HL-60/S4 (cell line): ENCODE results near the gene ZNF626.
"Not testable (repeated sequence)": the region's sequence is repeated elsewhere in the genome, so short reads cannot be mapped to it uniquely, and the experiment has no call there.

Experiments used
- in situ Hi-C: fragments of 300-500 bp; cut with MboI; formaldehyde crosslinking; loops from 2 replicates; pipeline ENCODE4 v1.14.3; 2022; ENCODE audit warnings: low sequenced_read_pairs

The ZNF626 gene

GRCh38 chr19:20661150-20661819, at the start of gene ZNF626:
Gene ZNF626 (minus strand): TSS chr19:20661571. CDS start chr19:20661446, 125 bp downstream.
- in situ Hi-C loops, result no loop called here

- in situ Hi-C loops, result no loop called here
Measured at GRCh38 chr19:20669263-20669662, 7.9 kb upstream of the ZNF626 start.

- in situ Hi-C loops, result no loop called here
Measured at GRCh38 chr19:20667281-20667680, 5.9 kb upstream of the ZNF626 start.

DNA sequence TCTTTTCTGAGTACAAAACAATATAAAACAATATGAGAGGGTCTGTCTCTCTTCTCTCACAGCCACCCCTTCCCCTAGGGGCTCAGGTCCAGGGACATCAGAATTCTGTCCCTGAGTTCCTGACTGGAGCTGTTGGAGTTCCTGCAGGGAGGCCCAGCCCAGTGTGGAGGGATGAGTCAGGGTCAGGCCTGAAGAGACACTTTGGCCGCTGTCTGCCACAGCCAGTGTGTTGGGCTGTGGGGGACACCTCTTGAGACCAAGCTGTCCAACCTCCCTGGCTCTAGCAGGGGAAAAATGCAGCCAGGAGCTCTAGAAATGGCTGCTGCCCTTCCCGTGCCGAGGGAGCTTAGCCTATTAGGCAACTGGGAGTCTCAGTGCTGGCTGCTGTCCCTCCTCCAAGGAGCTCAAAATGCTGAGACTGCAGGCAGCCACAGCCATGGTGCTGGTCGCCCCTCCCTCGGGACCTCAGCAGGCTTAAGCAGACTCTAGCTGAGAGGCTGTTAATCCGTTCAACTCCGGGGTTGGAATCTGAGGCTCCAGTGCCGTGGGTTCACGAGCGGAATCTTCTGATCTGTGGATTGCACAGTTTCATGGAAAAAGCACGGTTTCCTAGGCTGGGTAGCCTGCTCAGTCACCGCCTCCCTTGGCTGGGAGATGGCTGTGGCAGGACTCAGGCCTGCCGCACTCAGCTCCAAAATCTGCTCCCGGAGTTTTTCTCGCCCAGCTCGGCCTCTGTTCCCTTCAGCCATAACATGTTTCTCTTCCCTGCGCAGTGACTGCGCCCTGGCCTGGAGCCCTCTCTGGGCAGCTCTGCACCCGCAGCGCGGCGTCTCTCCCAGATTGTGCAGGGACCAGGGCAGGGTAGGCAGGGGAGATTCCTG, 3.8 kb upstream of the ZNF626 start:
- in situ Hi-C loops, result no loop called here

DNA sequence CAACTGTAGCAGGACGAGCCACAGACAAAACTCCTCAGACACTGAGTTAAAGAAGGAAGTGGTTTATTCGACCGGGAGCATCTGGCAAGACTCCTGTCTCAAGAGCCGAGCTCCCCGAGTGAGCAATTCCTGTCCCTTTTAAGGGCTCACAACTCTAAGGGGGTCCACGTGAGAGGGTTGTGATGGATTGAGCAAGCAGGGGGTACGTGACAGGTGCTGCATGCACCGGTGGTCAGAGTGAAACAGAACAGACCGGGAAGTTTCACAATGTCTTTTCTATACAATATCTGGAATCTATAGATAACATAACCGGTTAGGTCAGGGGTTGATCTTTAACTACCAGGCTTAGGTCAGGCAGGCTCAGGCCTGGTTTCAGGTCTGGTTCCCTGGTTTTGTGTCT, 3.1 kb upstream of the ZNF626 start:
- in situ Hi-C loops, result not testable (repeated sequence)

DNA sequence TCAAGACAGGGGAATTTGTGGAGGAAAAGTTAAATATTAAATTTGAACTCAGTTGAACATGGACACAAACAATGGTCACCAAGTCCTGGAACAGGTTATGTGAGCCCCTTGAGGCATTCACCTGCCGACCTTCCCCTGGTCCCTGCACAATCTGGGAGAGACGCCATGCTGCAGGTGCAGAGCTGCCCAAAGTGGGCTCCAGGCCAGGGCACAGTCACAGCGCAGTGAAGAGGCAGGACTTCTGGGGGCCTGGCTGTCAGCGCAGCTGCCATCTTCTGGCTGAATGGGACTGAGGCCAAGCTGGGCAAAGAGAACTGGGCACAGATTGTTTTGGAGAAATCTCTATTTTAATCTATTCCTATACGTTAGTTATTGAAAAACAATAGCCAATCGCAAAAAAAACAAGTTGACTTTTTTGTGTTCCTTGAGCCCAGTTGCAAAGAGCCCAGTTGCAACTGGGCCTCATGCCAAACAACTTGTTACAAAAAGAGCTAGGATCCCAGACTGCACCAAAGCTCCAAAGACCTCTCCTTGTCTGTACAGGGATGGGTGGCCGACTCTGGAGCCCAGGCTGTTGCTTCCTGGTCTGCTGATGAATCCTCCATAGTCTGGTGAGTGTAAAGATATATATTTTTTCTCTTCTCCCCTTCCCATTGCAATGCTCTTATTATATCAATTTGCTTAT, 1.2 kb upstream of the ZNF626 start:
- in situ Hi-C loops, result no loop called here

DNA sequence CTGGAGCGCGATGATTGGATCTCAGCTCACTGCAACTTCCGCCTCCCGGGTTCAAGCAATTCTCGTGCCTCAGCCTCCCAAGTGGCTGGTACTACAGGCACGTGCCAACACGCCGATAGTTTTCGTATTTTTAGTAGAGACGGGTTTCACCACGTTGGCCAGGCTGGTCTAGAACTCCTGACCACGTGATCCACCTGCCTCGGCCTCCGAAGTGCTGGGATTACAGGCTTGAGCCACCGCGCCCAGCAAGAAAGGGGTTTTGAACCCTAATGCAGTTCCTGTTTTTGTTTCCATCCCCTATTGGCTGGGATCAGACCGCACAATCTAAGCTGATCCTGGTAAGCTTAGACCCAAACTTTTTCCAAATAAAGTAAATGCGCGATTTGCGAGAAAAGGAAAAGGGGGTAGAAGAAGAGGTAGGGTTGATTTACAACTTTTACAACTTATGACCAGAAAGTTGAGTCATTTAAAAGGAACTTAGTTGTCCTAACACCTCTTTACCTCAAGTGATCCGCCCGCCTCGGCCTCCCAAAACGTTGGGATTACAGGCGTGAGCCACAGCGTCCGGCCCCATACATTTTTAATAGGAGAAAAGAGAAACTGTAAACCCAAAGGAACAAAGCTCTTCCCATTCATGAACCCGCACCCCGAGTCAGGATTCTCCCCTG, 764 bp downstream of the ZNF626 start:
- in situ Hi-C loops, result no loop called here

- in situ Hi-C loops, result no loop called here
Measured at GRCh38 chr19:20640545-20640944, 20.8 kb downstream of the ZNF626 start.

GRCh38 chr19:20640023-20640422, 21.3 kb downstream of the ZNF626 start:
- in situ Hi-C loops, result no loop called here

GRCh38 chr19:20624560-20624959, 36.8 kb downstream of the ZNF626 start:
- in situ Hi-C loops, result not testable (repeated sequence)

DNA sequence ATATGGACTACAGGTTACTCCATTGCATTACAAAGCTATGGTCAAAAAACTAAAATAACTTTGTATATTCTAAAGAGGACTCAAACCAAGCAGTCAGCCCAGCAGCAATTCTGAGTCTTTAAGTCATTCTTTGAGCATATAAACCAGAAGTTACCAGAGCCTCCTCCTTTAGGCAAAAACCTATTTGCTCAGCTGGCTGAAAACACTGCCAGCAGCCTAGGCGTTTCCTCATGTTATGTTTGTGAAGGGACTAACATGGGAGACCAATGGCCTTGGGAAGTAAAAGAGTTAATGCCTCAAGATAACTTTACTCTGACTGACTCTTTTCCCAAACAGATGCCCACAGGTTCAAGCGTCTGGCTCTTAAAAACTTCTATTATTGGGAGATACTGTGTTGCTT, 45.3 kb downstream of the ZNF626 start:
- in situ Hi-C loops, result no loop called here

DNA sequence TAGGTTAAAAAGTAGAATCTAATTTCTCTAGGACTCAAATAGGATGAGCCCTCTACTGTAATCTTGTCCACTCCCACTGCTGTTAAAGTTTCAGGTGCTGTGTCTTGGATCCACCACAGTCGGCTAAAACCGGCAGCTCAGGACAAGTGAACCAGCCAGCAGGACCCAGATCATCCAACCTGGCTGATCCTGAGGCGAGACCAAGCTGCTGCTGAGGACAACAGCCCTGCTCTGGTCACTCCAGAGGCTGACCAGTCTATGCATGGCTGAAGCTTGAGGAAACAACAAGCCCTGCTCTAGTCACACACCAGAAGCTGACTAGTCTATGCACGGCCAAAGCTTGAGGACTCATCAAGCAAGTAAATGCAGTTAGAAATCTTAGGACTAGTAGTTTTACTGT, 46.4 kb downstream of the ZNF626 start:
- in situ Hi-C loops, result not testable (repeated sequence)

DNA sequence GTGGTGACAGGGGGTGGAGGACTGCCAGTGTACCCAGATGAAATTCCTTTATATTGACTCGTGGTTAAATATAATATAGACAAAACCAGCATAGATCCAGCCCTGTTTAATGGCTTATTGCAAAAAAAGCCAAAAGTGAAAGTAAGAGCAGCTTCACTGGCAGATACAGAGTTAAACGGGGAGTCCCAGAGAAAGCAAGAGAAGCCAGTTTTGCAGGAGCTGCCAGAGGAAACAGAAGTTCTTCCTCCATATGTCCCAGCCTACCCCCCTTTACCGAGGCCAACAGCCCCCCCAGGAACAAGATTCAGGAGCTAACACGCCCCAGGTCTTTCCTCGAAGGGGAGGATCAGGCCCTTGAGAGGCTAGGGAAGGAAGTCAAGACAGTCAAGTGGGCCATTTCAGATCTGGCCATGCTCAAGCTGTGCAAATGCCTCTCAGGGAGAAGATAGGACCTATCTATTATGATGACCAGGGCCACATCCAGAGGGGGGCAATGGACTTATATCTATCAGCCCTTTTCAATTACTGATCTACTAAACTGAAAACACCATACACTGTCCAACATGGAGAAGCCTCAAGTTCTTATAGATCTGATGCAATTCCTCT, 48.6 kb downstream of the ZNF626 start:
- in situ Hi-C loops, result no loop called here

DNA sequence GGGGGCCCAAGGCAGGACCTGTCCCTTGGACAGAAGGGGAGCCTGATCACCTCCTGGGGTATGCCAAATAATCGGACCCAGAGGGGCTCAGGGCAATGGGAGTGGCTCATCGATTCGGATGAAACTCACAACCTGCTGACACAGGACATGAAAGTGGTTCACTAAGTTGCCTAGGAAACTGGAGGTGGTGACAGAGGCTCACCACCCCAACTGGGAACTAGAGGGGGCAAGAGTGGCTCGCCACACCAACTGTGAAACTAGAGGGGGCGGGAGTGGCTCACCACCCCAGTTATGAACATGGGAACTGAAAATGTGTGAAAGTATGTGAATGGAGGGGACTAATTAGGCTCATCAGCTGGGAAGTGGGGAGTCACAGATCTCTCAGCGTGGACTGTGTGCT, 49.5 kb downstream of the ZNF626 start:
- in situ Hi-C loops, result no loop called here

DNA sequence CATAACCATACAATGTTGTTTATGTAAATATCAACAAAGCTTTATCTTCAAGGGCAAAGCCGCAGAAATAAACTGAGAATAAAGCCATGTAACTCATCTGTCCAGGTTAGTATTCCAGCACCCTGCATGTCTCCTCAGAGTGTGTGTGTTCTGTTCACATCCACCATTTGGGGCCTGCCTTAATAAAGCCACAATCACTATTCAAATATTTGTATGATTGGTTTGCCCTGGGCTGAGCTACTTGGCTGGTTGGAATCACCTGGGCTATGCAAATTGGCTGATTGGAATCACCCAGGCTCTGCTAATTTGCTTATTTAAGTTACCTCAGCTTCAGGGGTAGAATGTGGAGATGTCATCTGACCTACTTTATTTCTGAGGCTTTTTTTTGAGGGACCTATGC, 53.4 kb downstream of the ZNF626 start:
- in situ Hi-C loops, result no loop called here
